SW480 (cell line): ENCODE results near the gene ATXN1.
A peak's percentile ranks its signal among the peaks of the same experiment; 100 is the strongest.

Experiments
- DNase-seq: peaks from one replicate; pipeline ENCODE4 v3.0.0-alpha.2; 2016; ENCODE audit warnings: low spot score

Gene ATXN1

DNA sequence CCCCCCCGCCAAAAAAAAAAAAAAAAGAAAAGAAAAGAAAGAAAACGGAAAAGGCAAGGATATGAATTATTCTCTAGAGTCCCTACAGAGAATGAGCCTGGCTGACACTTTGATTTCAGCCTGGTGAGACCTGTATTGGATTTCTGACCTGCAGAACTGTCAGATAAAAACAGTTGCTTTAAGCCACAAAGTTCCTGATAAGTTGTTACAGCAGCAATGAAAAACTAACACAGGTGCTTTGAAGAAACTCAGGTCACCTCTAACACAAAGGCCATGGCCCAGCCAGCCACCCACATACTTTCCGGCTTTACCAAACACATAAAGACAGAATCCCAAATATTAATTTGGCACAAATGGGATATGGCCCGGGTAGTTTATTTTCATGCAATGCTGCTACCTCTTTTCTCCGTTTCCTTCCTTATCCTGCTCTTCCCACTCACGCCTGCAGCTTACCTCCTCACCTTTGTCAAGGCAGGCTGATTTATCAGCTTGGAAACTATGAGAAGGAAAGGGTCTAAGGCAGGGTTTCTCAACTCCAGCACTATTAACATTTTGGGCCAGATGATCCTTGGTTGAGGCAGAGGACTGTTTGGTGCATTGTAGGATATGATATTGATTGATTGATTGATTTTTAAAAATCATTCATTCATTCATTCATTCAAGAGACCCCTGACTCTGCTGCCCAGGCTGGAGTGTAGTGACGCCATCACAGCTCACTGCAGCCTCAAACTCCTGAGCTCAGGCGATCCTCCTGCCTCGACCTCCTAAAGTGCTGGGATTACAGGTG lies 88.1 kb downstream of the ATXN1 start:
- DNase-seq, result no peak

DNA sequence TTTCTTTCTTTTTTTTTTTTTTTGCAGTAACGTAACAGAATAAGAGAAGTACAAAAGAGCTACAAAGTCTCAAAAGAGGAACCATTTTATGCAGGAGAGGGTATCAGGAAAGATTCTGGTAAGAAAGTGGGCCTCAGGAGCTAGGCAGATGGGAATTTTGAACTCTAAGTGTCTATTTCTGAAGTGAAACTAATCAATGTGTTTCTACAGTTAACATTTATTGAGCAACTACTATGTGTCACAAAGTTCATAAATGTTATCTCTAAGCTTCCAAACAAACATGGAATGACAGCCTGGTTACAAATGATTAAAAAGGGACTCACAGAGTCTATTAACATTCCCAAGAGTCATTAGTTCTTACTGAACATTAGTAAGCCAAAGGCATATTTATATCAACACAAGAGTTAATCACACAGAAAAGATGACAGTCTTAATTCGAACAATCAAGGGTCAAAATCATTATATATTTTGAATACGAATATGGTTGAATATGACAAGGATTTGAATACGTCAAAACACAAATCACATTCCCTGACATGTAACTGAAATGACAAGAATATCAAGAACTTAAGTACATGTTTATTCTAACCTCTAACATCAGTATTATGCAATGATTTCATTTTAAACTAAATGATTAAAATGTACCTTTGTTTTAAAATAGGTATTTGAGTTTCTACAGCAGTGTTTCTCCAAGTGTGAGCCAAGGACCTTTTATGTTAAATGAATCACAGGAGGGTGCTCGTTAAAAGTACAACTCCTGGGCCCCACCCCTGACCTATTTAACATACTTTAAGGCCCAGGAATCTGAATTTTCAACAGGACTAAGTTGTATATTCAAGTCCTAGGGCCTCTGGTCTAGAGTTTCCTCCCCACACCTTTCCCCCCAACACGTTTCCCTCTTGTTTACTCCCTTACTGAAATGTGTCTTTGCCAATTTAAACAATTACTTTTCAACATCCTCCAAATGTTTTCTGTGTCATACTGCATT lies 89.7 kb downstream of the ATXN1 start:
- no peak for DNase-seq

DNA sequence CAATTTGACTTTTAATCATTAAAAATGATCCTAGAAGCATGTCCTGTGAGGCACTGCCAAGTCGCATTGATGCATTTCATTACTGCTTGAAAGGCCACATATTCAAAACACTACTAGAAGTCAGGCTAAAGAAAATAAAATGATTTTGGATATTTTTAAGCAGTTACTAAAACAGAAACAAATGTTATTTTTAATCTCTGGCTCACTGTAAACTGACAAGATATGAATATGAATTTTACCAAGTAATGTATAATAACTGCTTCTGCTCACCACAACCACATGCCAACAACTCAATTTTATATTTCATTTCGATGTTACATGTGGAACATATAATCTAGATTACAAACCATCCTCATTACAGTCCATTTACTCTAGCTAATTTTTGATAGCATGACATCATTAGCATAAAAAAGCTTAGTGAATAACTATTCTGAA lies 90.6 kb downstream of the ATXN1 start:
- DNase-seq, result no peak

DNA sequence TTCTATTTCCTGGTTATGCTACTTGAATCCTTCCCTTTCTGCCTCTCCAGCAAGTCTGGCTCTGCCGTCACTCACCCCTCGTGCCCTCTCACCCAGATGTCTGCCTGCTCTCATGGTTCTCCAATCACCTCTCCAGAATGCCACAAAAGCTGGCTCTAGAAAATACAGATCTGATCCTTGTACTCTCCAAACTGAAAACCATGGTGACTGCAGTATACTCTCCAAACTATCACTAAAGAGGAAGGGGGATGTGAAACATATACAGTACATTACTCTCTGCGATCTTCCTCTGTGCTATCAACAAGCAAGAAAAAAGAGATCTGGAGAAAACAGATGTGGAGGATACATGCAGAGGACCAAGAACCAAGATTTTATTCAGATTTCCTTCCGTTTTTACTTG lies 91.1 kb downstream of the ATXN1 start:
- peak; percentile 13 for DNase-seq

DNA sequence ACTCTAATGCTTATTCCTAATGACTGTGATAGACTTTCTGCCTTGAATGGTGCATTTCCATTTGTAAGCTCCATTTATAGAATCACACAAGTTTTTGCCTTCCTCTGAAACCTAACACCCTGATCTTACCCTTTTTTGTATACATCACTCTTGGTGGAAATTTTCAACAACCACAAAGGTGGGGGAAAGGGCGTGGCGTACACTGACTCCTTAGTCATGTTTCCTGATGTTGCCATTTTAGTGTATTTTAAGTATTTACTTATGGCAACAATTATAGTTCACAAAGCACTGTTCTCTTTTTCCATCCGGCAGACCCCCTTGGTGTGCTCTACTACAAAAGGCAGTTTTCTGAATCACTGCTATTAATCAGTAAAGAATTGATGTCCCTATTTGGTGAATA lies 92.0 kb downstream of the ATXN1 start:
- DNase-seq, result peak; percentile 48

DNA sequence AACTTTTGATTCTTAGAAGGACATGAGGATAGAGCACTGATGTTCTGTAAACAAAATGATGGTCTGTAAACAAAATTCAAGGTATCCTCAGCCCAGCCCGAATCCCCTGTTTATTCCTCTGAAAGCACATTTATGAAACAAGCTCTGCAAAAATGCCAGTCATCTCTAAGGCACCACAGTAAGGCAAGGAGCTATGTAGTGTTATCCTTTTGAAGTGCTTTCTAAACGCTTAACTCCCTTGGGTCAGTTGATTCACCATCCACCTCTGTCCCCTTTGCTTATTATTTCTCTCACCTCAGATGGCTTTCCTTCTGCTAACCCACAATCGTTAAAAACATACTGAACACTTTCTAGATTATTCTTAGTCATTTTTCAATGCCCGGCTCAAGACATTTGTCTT lies 93.8 kb downstream of the ATXN1 start:
- no peak for DNase-seq

DNA sequence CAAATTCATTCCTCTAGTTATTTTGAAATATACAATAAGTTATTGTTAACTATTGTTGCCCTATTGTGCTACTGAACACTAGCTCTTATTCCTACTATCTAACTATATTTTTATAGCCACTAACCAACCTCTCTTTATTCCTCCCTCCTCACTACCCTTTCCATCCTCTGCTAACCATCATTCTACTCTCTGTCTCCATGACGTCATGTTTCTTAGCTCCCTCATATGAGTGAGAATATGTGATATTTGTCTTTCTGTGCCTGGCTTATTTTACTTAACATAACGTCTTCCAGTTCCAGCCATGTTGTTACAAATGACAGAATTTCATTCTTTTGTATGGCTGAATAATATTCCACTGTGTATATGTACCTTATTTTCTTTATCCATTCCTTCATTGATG lies 95.3 kb downstream of the ATXN1 start:
- DNase-seq, result no peak

DNA sequence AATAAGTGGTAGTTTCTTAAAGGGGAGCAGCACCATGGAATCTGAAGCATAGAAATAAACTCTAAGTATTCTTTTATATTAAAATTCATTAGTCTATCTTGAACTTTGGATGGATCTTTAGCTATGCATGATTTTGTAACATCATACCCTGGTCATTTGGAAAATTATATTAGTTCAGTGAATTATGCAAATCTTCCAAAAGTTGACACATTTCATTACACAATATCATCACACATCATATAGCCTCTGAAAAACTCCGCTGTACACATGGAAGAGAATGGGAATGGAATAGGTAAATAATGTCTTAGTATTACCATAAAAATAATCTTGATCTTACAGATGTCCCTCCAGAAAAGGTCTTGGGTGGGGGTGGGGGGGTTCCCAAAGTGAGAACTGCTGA lies 96.1 kb downstream of the ATXN1 start:
- no peak for DNase-seq

DNA sequence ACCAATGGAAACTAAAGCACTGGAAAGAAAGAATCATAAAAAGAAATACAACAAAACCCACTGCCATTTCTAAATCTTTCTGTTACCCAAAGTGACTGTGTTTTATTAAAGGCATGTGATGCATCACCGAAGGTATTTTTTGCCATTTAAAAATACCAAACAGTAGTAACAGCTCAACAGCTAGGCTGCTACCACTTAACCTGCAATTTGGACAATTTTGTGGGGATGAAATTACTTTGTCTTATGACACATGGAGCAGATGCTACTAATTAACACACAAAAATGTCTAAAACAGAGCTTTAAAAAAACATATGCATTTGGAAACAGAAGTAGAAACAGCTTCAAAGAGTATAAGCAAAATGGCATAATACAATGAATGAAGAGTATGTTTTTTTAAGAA lies 97.4 kb downstream of the ATXN1 start:
- no peak for DNase-seq

DNA sequence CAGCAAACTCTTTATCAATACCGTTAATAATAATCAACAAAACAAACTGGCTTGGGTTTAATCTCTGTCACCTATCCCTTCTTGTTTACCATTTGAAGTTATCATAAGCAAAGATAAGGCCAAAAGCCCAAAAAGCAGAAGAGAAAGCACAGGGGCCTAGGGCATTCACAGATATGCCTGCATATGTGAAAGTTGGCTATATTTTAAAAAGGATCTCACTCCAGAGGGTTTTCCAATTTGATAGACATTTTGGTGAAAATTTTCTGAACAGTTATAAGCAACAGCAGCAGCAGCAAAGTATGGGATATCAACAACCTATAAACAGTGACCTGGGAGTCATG lies 101.1 kb downstream of the ATXN1 start:
- DNase-seq, result no peak

DNA sequence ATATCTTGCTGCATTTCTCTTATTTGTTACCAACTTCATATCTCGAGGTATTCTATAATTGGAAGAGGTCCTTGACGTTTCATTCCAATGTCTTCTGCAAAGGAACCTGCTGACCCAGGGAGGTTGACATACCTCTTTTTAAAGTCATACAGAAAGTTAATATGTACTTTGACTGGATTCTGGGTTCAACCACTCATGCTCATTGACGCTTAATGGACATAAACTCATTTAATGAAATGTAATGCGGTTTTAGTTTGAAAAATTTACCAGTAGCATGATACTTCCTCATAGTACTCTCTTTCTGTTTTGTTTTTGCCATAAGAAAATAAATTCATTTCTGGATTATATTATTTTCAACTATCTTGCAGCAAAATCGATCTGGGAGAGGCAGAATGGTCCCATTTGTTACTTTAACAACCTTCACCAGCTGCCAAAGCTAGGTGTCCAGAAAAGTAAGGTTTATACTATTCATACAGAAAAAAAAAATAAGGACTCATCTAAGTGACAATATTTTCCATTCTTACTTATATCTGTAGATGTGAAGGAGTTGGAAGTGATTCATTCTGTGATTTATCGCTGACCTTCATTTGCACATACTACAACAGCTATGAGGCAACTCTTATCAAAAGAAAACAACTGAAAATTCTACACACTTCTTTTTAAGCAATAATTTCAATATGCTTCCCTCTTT lies 101.6 kb downstream of the ATXN1 start:
- DNase-seq, result no peak

DNA sequence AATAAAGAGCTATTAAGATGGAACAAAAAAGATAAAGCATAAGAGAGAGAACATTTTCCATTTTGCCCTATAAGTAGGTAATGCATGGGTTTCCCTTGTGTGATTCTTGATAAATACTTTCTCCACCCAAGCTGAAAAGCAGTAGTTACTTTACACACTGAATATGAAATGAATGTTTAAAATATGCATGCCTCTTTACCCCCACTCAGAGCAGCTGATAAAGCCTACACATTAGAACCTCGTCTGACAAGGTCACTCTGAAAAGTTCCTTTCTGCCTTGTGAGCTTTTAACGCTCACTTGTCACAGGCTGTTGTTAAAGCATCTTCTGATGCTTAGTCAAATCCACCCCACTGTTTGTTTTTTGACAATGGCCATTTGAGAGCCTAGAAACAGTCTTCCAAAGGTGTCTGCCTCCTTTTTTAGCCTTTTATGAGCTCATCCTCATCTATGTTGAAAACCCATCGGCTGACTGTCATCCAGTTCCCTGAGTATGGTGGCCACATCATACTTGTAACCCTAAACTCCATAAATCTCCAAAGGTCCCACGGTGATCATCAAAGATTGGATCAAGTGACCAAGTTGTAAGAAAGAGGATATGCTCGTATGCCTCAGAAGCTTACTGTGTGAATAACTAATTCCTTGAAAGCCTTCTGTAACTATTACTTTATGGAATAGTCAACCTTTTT lies 102.8 kb downstream of the ATXN1 start:
- no peak for DNase-seq

DNA sequence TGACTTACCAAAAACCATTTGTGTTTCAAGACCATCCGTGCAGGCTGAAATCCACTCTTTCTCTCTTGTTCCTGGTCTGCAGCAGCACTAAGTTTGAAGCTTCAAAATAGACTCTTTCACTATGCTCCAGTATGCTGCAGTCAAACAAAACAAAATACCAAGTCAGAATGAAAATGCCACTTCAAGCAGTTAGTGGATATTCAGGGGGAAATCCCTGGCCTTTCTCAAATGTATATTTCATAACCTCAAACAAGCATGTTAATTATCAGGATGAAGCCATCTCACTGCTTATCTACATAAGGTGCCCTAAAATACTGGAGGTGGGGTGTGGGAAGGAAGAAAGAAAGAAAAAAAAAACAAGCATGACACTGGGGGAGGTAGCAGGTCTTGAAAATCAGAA lies 103.5 kb downstream of the ATXN1 start:
- no peak for DNase-seq

DNA sequence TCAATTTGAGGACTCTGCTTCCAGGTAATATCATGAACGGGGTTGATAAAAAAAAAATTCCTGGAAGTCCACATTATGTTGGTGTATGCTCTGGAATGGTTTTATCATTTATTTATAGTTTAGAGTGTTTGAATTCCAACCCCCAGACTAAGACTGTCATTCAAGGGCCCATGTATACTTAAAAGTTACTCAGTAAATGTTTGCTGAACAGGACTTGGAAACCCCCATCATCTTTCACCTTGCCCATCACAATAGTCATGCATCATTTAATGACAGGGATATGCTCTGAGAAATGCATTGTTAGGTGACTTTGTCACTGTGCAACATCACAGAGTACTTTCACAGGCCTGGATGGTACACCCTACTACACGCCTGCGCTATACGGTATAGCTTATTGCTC lies 104.8 kb downstream of the ATXN1 start:
- DNase-seq, result no peak

DNA sequence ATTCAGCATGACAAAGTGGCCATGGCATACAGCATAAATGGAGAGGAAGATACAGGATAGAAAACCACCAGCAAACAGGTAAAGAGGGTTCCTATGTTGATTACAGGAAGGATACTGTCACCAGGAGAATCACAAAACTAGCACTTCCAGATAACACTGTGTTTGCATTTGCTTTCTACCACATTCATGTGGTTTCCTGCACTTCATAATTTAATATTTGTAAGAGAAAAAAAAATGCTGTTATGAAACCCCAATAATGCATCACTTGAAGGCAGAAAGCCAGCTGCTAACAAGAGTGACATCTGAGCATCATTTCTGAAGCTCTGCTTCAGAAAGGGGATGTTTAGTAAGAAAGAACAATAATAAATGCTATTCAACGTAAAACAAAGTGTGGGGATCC lies 106.6 kb downstream of the ATXN1 start:
- no peak for DNase-seq

DNA sequence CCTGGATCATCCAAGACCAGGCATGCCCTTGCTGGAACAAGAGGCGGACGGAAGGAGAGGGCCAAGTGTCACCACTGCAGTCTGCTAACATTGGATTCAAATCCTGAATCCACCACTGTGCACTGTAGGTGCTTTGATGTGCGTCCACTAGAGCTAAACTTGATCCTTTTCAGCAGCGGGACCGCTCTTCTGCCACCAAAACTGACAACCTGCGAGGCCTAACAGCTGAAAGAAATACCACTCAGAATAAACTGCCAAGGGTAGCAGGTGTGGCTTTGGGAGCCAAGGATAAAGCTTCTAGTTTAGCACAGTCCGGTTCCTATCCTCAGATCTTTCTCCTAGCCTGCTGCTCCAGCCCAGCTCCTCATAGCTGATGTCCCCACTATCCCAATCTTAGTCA lies 108.0 kb downstream of the ATXN1 start:
- DNase-seq, result no peak

DNA sequence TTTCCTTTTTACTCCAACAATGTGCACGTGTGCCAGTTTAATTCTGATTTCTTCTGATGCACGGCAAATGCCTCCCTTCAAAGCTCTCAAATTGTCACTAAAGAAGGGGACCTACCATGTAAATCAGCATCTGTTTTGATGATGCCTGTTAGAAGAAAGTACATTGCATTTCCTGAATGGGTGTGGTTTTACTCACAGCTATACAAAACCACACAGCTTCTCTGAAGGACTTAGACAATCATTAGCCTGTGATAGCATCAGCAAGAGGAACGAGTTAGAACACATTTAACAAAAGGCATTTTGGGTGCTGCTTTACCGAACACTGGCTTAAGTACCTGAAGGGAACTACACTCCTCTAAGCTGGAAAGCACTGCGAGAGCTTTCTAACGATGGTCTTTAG lies 109.4 kb downstream of the ATXN1 start:
- DNase-seq, result peak; percentile 41

DNA sequence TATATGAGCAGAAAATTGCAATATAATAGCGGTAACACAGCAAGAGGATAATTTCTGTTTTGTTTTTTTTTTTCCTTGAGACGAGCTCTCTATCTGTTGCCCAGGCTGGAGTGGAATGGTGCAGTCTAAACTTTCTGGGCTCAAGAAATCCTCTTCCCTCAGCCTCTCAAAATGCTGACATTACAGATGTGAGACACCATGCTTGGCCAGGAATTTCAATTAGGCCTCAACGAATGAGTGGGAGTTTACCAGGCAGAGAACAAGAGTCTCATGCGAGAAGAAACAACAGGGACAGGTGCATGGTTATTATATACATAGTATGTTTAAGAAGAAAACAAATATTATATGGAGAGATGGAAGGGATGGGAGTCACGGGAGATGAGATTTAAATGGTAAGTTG lies 111.4 kb downstream of the ATXN1 start:
- no peak for DNase-seq

DNA sequence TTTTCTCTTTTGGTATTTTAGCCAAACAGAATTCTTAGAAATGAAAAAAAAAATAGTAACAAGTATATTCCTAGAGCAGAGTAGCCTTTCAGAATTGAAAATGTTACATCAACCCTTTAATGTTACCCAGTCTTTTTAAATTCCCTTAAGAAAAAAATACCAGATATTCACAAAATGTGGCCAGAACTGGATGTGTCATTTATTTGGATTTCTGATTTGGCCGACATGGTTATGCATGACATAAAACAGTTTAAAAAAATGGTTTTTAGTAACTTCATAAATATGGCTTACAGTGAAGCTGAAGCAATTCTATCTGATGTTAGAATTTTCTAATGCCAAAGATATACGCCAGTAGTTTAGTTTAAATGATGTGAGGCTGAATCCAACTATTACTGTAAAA lies 112.0 kb downstream of the ATXN1 start:
- DNase-seq, result no peak

DNA sequence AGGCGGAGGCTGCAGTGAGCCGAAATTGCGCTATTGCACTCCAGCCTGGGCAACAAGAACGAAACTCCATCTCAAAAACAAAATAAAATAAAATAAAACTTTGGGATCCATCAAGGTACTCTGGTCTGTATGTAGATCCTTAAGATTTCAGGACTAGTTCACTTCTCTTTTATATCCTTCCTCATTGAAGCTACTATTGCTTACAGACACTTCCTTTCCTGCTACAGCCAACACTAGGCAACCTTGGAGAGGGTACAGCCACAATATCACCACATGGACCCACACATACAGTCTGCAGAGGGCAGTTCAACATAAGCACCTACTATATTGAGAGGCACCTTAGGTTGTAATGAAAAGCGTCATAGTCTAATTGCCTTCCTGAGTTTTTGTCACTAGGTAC lies 113.3 kb downstream of the ATXN1 start:
- no peak for DNase-seq

DNA sequence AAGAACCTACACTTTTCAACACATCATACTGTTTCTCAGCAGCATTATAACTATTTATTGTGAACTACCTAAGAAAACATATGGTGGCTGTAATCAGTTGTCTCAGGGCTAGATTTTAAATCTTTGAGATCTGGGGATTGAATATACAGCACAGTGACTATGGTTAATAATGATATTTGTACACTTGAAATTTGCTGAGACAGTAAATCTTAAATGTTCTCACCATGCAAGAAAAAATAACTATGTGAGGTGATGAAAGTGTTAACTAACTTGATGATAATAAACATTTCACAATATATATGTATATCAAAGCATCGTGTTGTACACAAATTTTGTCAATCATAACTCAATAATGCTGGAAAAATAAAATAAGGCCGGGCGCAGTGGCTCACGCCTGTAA lies 113.8 kb downstream of the ATXN1 start:
- no peak for DNase-seq
